HCT116 (cell line): ENCODE measurements around the gene TNIP1. TPM values are rescaled to one million over a fixed set of nuclear protein-coding genes. Genes with fewer than 3 reads are reported as not detected.

Experiments
- ATAC-seq: fragments of 200-7000 bp; cut with Tn5 transposase; 2 replicates; pipeline ENCODE4 v1.9.1; 2020; ENCODE audit warnings: mild to moderate bottlenecking, moderate library complexity
- BruUV-seq: library from RNA; stranded (reverse); fragments of 400-500 nt; replicated peaks from 2 replicates; lab custom pipeline; 2021; lab: Mats Ljungman, UMichigan
- CTCF ChIA-PET: fragments of 300-600 bp; sonication (Branson Sonifier 250); formaldehyde crosslinking; loops from one replicate; lab custom pipeline; 2021; ENCODE audit warnings: antibody characterized with exemption; lab: Charles Lee
- POLR2A ChIA-PET: fragments of 300-600, 350-600 bp; sonication (Branson Sonifier 250); formaldehyde crosslinking; loops from one replicate; lab custom pipeline; 2021; ENCODE audit warnings: antibody characterized with exemption; lab: Charles Lee
- RAD21 ChIA-PET, 2 experiments: fragments of 300-600 bp; sonication (Branson Sonifier 250); formaldehyde crosslinking; loops; one replicate each; lab custom pipeline; 2023; ENCODE audit warnings: low total read pairs in 2 of 2; ENCODE audit not compliant: uncharacterized antibody in 2 of 2, unreplicated experiment in 2 of 2, low non-redundant PET in 1 of 2; lab: Charles Lee
- DNase-seq: peaks from one replicate; pipeline ENCODE4 v3.0.0-alpha.2; 2010; ENCODE audit warnings: low read depth, low spot score
- H2AFZ ChIP-seq: fragments of 200-600 bp; shearing (Covaris generic), sonication (generic); 2 replicates; pipeline ENCODE4 v1.6.1; 2017; ENCODE audit warnings: low read depth, mixed run types, mixed read lengths, antibody characterized with exemption, low read length; ENCODE audit not compliant: poor library complexity, severe bottlenecking
- H3K27ac ChIP-seq: 2 replicates; pipeline ENCODE4 v1.5.1; 2012; ENCODE audit warnings: low read depth, low read length
- H3K27me3 ChIP-seq: fragments of 200-600 bp; sonication (generic); 2 replicates; pipeline ENCODE4 v1.6.1; 2016; ENCODE audit warnings: mixed run types, low read length, mixed read lengths; ENCODE audit not compliant: insufficient read depth
- H3K36me3 ChIP-seq, 2 experiments: fragments of 200-500 bp in 1 of 2; fragments of 200-600 bp in 1 of 2; sonication (Bioruptor generic) in 1 of 2; sonication (generic) in 1 of 2; 2 replicates each; pipeline versions ENCODE4 v1.5.1 to v1.6.1; 2014 to 2016; ENCODE audit warnings: low read length in 2 of 2, inconsistent platforms in 1 of 2, mixed read lengths in 1 of 2, mixed run types in 1 of 2; ENCODE audit not compliant: insufficient read depth in 2 of 2, control insufficient read depth in 1 of 2
- H3K4me1 ChIP-seq, 2 experiments: fragments of 200-600 bp in 1 of 2; sonication (generic) in 1 of 2; 2 replicates each; pipeline versions ENCODE4 v1.5.1 to v1.6.1; 2012 to 2017; ENCODE audit warnings: low read length in 2 of 2, inconsistent platforms in 1 of 2, mild to moderate bottlenecking in 1 of 2, mixed read lengths in 1 of 2, mixed run types in 1 of 2, moderate library complexity in 1 of 2; ENCODE audit not compliant: insufficient read depth in 2 of 2, control insufficient read depth in 1 of 2
- H3K4me2 ChIP-seq: fragments of 200-600 bp; sonication (generic); 2 replicates; pipeline ENCODE4 v1.6.1; 2017; ENCODE audit warnings: mixed run types, low read length, mixed read lengths
- H3K4me3 ChIP-seq, 2 experiments: fragments of 200-600 bp in 1 of 2; sonication (generic) in 1 of 2; replicated peaks in 1 of 2; 2 replicates each; pipeline ENCODE4 v1.5.1; 2011 to 2016; ENCODE audit warnings: low read length in 2 of 2, control low read depth in 1 of 2, low read depth in 1 of 2, mild to moderate bottlenecking in 1 of 2, mixed read lengths in 1 of 2, mixed run types in 1 of 2
- H3K79me2 ChIP-seq: fragments of 200-600 bp; sonication (generic); 2 replicates; pipeline ENCODE4 v1.6.1; 2017; ENCODE audit warnings: mild to moderate bottlenecking, mixed run types, low read length, moderate library complexity, mixed read lengths; ENCODE audit not compliant: insufficient read depth
- H3K9ac ChIP-seq: fragments of 200-600 bp; sonication (generic); 2 replicates; pipeline ENCODE4 v1.6.1; 2016; ENCODE audit warnings: low read length, mixed read lengths
- H3K9me2 ChIP-seq: fragments of 200-600 bp; sonication (generic), shearing (Covaris generic); 2 replicates; pipeline ENCODE4 v1.6.1; 2017; ENCODE audit warnings: mixed run types, mild to moderate bottlenecking, moderate library complexity; ENCODE audit not compliant: insufficient read depth
- H3K9me3 ChIP-seq, 2 experiments: fragments of 200-500 bp in 1 of 2; fragments of 200-600 bp in 1 of 2; sonication (Bioruptor generic) in 1 of 2; sonication (generic) in 1 of 2; 2 replicates each; pipeline ENCODE4 v1.6.1; 2014 to 2017; ENCODE audit warnings: low read length in 2 of 2, mixed read lengths in 2 of 2, inconsistent platforms in 1 of 2, low read depth in 1 of 2, mild to moderate bottlenecking in 1 of 2, mixed run types in 1 of 2, moderate library complexity in 1 of 2; ENCODE audit not compliant: control insufficient read depth in 1 of 2, insufficient read depth in 1 of 2
- H4K20me1 ChIP-seq: fragments of 200-600 bp; sonication (generic), shearing (Covaris generic); 2 replicates; pipeline ENCODE4 v1.6.1; 2017; ENCODE audit warnings: mixed run types, mild to moderate bottlenecking, moderate library complexity; ENCODE audit not compliant: insufficient read depth
- ELF1 ChIP-seq: IDR thresholded peaks from 2 replicates; pipeline ENCODE4 v1.6.1; 2012; ENCODE audit warnings: low read depth, borderline replicate concordance
- EZH2 ChIP-seq: fragments of 200-600 bp; sonication (generic); IDR thresholded peaks from 2 replicates; pipeline ENCODE4 v1.6.1; 2017; ENCODE audit warnings: antibody characterized with exemption, mixed run types
- EZH2phosphoT487 ChIP-seq: fragments of 200-600 bp; IDR thresholded peaks from 2 replicates; pipeline ENCODE4 v1.6.1; 2018; ENCODE audit warnings: antibody characterized with exemption, borderline replicate concordance
- RAD21 ChIP-seq: IDR thresholded peaks from 2 replicates; pipeline ENCODE4 v1.6.1; 2012; ENCODE audit warnings: low read depth, mild to moderate bottlenecking
- SP1 ChIP-seq: IDR thresholded peaks from 2 replicates; pipeline ENCODE4 v1.6.1; 2012; ENCODE audit warnings: low read depth
- SRF ChIP-seq: IDR thresholded peaks from 2 replicates; pipeline ENCODE4 v1.6.1; 2012; ENCODE audit warnings: low read depth
- ZFX ChIP-seq: fragments of 450-650 bp; IDR thresholded peaks from 2 replicates; pipeline ENCODE4 v1.6.1; 2017
- ZNF274 ChIP-seq: fragments of 200-500 bp; sonication (Bioruptor generic); IDR thresholded peaks from 2 replicates; pipeline ENCODE4 v1.6.1; 2014; ENCODE audit warnings: mild to moderate bottlenecking, low read depth, low read length, inconsistent platforms
- intact Hi-C: fragments of 100-400 bp; cut with micrococcal nuclease; formaldehyde crosslinking; loops from 2 replicates; pipeline ENCODE4 v1.10.0; 2022
- total RNA-seq: library from RNA; stranded (reverse); gene quantifications from one replicate; pipeline ENCODE4 v1.2.1, GENCODE V29; 2021; ENCODE audit not compliant: unreplicated experiment
- TF ChIP-seq, protein P1 (sequence below): IDR thresholded peaks from 2 replicates; pipeline ENCODE4 v1.6.1; 2011; ENCODE audit warnings: mild to moderate bottlenecking, low read length, moderate library complexity; ENCODE audit not compliant: insufficient replicate concordance; ENCODE audit errors: extremely low read depth
- TF ChIP-seq, protein P2 (sequence below), 3 experiments: fragments of 200-600 bp in 1 of 3; sonication (generic) in 1 of 3; IDR thresholded peaks in 2 of 3; conservative IDR thresholded peaks in 1 of 3; 2 replicates each; pipeline ENCODE4 v1.5.1; 2012 to 2017; ENCODE audit warnings: low read depth in 2 of 3, low read length in 2 of 3, antibody characterized with exemption in 1 of 3, borderline replicate concordance in 1 of 3, control low read depth in 1 of 3, mild to moderate bottlenecking in 1 of 3, mixed read lengths in 1 of 3, mixed run types in 1 of 3, moderate library complexity in 1 of 3; ENCODE audit not compliant: insufficient read depth in 1 of 3

Gene TNIP1
- total RNA-seq, 1 experiment from 2014 or later = 46.0 TPM

DNA sequence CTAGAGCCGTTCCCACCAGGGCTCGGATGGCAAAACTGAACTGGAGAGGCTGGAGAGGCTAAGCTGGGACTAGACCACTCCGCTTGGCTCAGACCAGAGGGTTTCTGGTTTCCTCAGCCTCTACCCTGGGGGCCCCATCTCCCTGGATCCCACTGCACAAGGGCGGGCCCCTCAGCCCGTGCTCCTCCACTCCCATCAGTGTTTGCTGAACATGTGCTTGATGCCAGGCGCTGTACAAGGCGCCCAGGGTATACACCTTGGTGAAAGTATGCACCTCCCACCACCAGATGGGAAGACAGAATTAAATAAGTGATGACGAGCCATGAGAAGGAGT is 42.5 kb downstream of the TNIP1 start:
- POLR2A ChIA-PET = interaction anchor here (0.8 kb wide), 1 partner anchor 14 kb away, joined by 3 read pairs; no protein-coding TSS in a partner anchor
- no peaks in the 10 kb centered on the region for H3K27me3 ChIP-seq
- no peak for ATAC-seq
- TF ChIP-seq EZH2 = no peak
- TF ChIP-seq ELF1 = no peak
- TF ChIP-seq ZNF274 = no peak
- no peak for TF ChIP-seq EZH2phosphoT487
- TF ChIP-seq, protein P1, sequence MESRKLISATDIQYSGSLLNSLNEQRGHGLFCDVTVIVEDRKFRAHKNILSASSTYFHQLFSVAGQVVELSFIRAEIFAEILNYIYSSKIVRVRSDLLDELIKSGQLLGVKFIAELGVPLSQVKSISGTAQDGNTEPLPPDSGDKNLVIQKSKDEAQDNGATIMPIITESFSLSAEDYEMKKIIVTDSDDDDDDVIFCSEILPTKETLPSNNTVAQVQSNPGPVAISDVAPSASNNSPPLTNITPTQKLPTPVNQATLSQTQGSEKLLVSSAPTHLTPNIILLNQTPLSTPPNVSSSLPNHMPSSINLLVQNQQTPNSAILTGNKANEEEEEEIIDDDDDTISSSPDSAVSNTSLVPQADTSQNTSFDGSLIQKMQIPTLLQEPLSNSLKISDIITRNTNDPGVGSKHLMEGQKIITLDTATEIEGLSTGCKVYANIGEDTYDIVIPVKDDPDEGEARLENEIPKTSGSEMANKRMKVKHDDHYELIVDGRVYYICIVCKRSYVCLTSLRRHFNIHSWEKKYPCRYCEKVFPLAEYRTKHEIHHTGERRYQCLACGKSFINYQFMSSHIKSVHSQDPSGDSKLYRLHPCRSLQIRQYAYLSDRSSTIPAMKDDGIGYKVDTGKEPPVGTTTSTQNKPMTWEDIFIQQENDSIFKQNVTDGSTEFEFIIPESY = no peak
- no peak for TF ChIP-seq ZFX
- no peak for TF ChIP-seq SRF
- TF ChIP-seq, protein P2, sequence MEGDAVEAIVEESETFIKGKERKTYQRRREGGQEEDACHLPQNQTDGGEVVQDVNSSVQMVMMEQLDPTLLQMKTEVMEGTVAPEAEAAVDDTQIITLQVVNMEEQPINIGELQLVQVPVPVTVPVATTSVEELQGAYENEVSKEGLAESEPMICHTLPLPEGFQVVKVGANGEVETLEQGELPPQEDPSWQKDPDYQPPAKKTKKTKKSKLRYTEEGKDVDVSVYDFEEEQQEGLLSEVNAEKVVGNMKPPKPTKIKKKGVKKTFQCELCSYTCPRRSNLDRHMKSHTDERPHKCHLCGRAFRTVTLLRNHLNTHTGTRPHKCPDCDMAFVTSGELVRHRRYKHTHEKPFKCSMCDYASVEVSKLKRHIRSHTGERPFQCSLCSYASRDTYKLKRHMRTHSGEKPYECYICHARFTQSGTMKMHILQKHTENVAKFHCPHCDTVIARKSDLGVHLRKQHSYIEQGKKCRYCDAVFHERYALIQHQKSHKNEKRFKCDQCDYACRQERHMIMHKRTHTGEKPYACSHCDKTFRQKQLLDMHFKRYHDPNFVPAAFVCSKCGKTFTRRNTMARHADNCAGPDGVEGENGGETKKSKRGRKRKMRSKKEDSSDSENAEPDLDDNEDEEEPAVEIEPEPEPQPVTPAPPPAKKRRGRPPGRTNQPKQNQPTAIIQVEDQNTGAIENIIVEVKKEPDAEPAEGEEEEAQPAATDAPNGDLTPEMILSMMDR (IDR thresholded peaks at IDR 0.05 in 2 of 3, conservative IDR thresholded peaks at IDR 0.05 in 1 of 3; ENCODE audit: borderline replicate concordance in 1 of 3, insufficient read depth in 1 of 3, low read depth in 2 of 3, low read length in 2 of 3) = no peak
- TF ChIP-seq RAD21 = no peak
- no peak for TF ChIP-seq SP1
- TF ChIP-seq, all 23 proteins: peak for 0
- Histone ChIP-seq H3K4me3 (no peak overlapping the region), H3K79me2 (no peaks in the 10 kb centered on the region), H3K9me2 (no peaks in the 10 kb centered on the region), H3K9me3 (no peaks in the 10 kb centered on the region), H3K36me3 (peaks cover 8 to 11% of the 10 kb centered on the region in 2 experiments; a peak in 2 of 4 replicates), H3K4me1 (peaks cover 4 to 62% of the 10 kb centered on the region in 2 experiments; a peak in 3 of 4 replicates), H3K9ac (peak overlapping the region; percentile 40), H4K20me1 (no peaks in the 10 kb centered on the region), H3K27ac (no peak overlapping the region), H2AFZ (no peak overlapping the region), H3K4me2 (peak overlapping the region; percentile 41)
- BruUV-seq = no TSS peak
- no peak for DNase-seq
- ChIA-PET CTCF (interaction anchor here (1.5 kb wide), 1 partner anchor 10 kb away, joined by 5 read pairs; no protein-coding TSS in a partner anchor), RAD21 (no interaction called here)
- intact Hi-C loops = no loop called here
